Neuronal stem cell (in vitro differentiated cells): ENCODE data around the gene SERPINA12.
A peak's percentile ranks its signal among the peaks of the same experiment; 100 is the strongest.

Experiments
- DNase-seq: peaks from one replicate; pipeline ENCODE4 v3.0.0-alpha.2; 2013; ENCODE audit warnings: low spot score
- H2AFZ ChIP-seq: one replicate; pipeline ENCODE4 v1.6.1; 2013; ENCODE audit warnings: mild to moderate bottlenecking, low read length, inconsistent platforms
- H2AK5ac ChIP-seq: 2 replicates; pipeline ENCODE4 v1.6.1; 2013; ENCODE audit warnings: low read depth, mild to moderate bottlenecking, inconsistent platforms, low read length, moderate library complexity, mixed read lengths
- H2BK120ac ChIP-seq: 2 replicates; pipeline ENCODE4 v1.6.1; 2013; ENCODE audit warnings: low read depth, mild to moderate bottlenecking, inconsistent platforms, low read length, moderate library complexity, mixed read lengths
- H2BK12ac ChIP-seq: one replicate; pipeline ENCODE4 v1.6.1; 2013; ENCODE audit warnings: low read length, inconsistent platforms
- H2BK15ac ChIP-seq: 2 replicates; pipeline ENCODE4 v1.6.1; 2013; ENCODE audit warnings: mild to moderate bottlenecking, low read length, inconsistent platforms, mixed read lengths
- H2BK5ac ChIP-seq: one replicate; pipeline ENCODE4 v1.6.1; 2013; ENCODE audit warnings: inconsistent platforms, mild to moderate bottlenecking, low read length, moderate library complexity
- H3K14ac ChIP-seq: one replicate; pipeline ENCODE4 v1.6.1; 2013; ENCODE audit warnings: low read length, inconsistent platforms
- H3K18ac ChIP-seq: 2 replicates; pipeline ENCODE4 v1.6.1; 2013; ENCODE audit warnings: low read length, inconsistent platforms
- H3K23ac ChIP-seq: 2 replicates; pipeline ENCODE4 v1.6.1; 2013; ENCODE audit warnings: low read depth, mild to moderate bottlenecking, mixed read lengths, low read length, inconsistent platforms; ENCODE audit not compliant: poor library complexity
- H3K27ac ChIP-seq: replicated peaks from 3 replicates; pipeline ENCODE4 v1.5.1; 2013; ENCODE audit warnings: low read length, inconsistent platforms
- H3K27me3 ChIP-seq, 3 experiments: 2 replicates each; pipeline ENCODE4 v1.6.1; 2013; ENCODE audit warnings: low read length in 3 of 3, mild to moderate bottlenecking in 2 of 3, inconsistent platforms in 1 of 3, low read depth in 1 of 3, mixed read lengths in 1 of 3, moderate library complexity in 1 of 3; ENCODE audit not compliant: control insufficient read depth in 3 of 3, insufficient read depth in 3 of 3
- H3K36me3 ChIP-seq, 2 donors: replicated peaks in 1 of 2; 2 replicates each; pipeline ENCODE4 v1.6.1; 2013; ENCODE audit warnings: low read length in 2 of 2; ENCODE audit not compliant: control insufficient read depth in 2 of 2, insufficient read depth in 2 of 2
- H3K4ac ChIP-seq: 2 replicates; pipeline ENCODE4 v1.6.1; 2013; ENCODE audit warnings: inconsistent platforms, mild to moderate bottlenecking, low read length, moderate library complexity
- H3K4me1 ChIP-seq, 2 donors: 1 replicate in 1 of 2; 2 replicates in 1 of 2; pipeline ENCODE4 v1.6.1; 2013; ENCODE audit warnings: low read length in 2 of 2, low read depth in 1 of 2; ENCODE audit not compliant: control insufficient read depth in 2 of 2, insufficient read depth in 1 of 2
- H3K4me2 ChIP-seq: one replicate; pipeline ENCODE4 v1.6.1; 2013; ENCODE audit warnings: mild to moderate bottlenecking, low read length, inconsistent platforms; ENCODE audit not compliant: insufficient read depth, poor library complexity, severe bottlenecking
- H3K4me3 ChIP-seq, 2 donors: 2 replicates each; pipeline ENCODE4 v1.5.1; 2013; ENCODE audit warnings: low read length in 2 of 2, mild to moderate bottlenecking in 2 of 2, inconsistent platforms in 1 of 2, moderate library complexity in 1 of 2
- H3K79me1 ChIP-seq: one replicate; pipeline ENCODE4 v1.6.1; 2013; ENCODE audit warnings: low read depth, mild to moderate bottlenecking, inconsistent platforms, low read length, moderate library complexity
- H3K9ac ChIP-seq: one replicate; pipeline ENCODE4 v1.6.1; 2013; ENCODE audit warnings: mild to moderate bottlenecking, low read depth, low read length, inconsistent platforms; ENCODE audit not compliant: poor library complexity
- H3K9me3 ChIP-seq, 2 donors: replicated peaks in 1 of 2; 2 replicates each; pipeline versions ENCODE3 to v1.6.1; 2013; ENCODE audit warnings: low read length in 2 of 2, mild to moderate bottlenecking in 2 of 2, inconsistent platforms in 1 of 2, low read depth in 1 of 2, mixed read lengths in 1 of 2, moderate library complexity in 1 of 2; ENCODE audit not compliant: control insufficient read depth in 2 of 2, insufficient read depth in 1 of 2
- H4K8ac ChIP-seq: one replicate; pipeline ENCODE4 v1.6.1; 2013; ENCODE audit warnings: low read depth, mild to moderate bottlenecking, inconsistent platforms, low read length, moderate library complexity
- H4K91ac ChIP-seq: one replicate; pipeline ENCODE4 v1.6.1; 2013; ENCODE audit warnings: low read length, low read depth, mild to moderate bottlenecking, inconsistent platforms; ENCODE audit not compliant: poor library complexity
- WGBS, 2 donors: extraction: QIAGEN DNeasy Blood & Tissue Kit; methylation state at CpG; one replicate each; pipeline ENCODE4 v1.1.7; 2013; ENCODE audit warnings: missing lambda C conversion rate in 2 of 2, mixed read lengths in 1 of 2; ENCODE audit not compliant: insufficient read length in 2 of 2, insufficient replicate concordance in 1 of 2; ENCODE audit errors: extremely low coverage in 2 of 2; 5-methylcytosine and 5-hydroxymethylcytosine counted together

Gene SERPINA12

GRCh38 chr14:94491511-94491910 is 17.8 kb downstream of the SERPINA12 start:
- H2BK5ac ChIP-seq, result no peak overlapping the region
- no peaks in the 10 kb centered on the region for H3K9me3 ChIP-seq
- no peak overlapping the region for H3K23ac ChIP-seq
- H3K27ac ChIP-seq, result no peak overlapping the region
- H4K8ac ChIP-seq, result no peak overlapping the region
- H3K18ac ChIP-seq, result no peak overlapping the region
- H2AK5ac ChIP-seq, result no peak overlapping the region
- no peak overlapping the region for H2BK120ac ChIP-seq
- H3K4me1 ChIP-seq, result peaks cover 0 to 5% of the 10 kb centered on the region in 2 donors
- no peak overlapping the region for H3K4me3 ChIP-seq
- no peak overlapping the region for H2BK12ac ChIP-seq
- H4K91ac ChIP-seq, result no peak overlapping the region
- H3K4ac ChIP-seq, result no peak overlapping the region
- H3K27me3 ChIP-seq, result no peaks in the 10 kb centered on the region
- no peak for DNase-seq
- no peak overlapping the region for H3K9ac ChIP-seq
- no peak overlapping the region for H3K14ac ChIP-seq
- H3K79me1 ChIP-seq, result no peaks in the 10 kb centered on the region
- WGBS, 2 donors, result no CpG with 5 or more reads among the region's 4 CpGs
- no peak overlapping the region for H2BK15ac ChIP-seq
- no peak overlapping the region for H3K4me2 ChIP-seq
- no peaks in the 10 kb centered on the region for H3K36me3 ChIP-seq
- no peak overlapping the region for H2AFZ ChIP-seq

- H2BK5ac ChIP-seq, result no peak overlapping the region
- H3K4ac ChIP-seq, result no peak overlapping the region
- H2AK5ac ChIP-seq, result no peak overlapping the region
- no peak overlapping the region for H3K23ac ChIP-seq
- H3K4me3 ChIP-seq, result no peak overlapping the region
- no peak overlapping the region for H4K8ac ChIP-seq
- no peak overlapping the region for H2BK120ac ChIP-seq
- no CpG with 5 or more reads among the region's 11 CpGs for WGBS, 2 donors
- H3K4me2 ChIP-seq, result no peak overlapping the region
- peaks cover 0 to 9% of the 10 kb centered on the region in 2 donors for H3K4me1 ChIP-seq
- H3K36me3 ChIP-seq, result no peaks in the 10 kb centered on the region
- H3K14ac ChIP-seq, result no peak overlapping the region
- H2BK12ac ChIP-seq, result no peak overlapping the region
- no peak overlapping the region for H2AFZ ChIP-seq
- no peaks in the 10 kb centered on the region for H3K9me3 ChIP-seq
- H3K18ac ChIP-seq, result no peak overlapping the region
- no peaks in the 10 kb centered on the region for H3K27me3 ChIP-seq
- no peak overlapping the region for H4K91ac ChIP-seq
- H3K79me1 ChIP-seq, result no peaks in the 10 kb centered on the region
- no peak overlapping the region for H2BK15ac ChIP-seq
- no peak for DNase-seq
- no peak overlapping the region for H3K27ac ChIP-seq
- H3K9ac ChIP-seq, result no peak overlapping the region
Observed at GRCh38 chr14:94489336-94489735, 19.9 kb downstream of the SERPINA12 start.

- H3K79me1 ChIP-seq, result no peaks in the 10 kb centered on the region
- no peak overlapping the region for H2BK15ac ChIP-seq
- no peak overlapping the region for H3K4me3 ChIP-seq
- no peak overlapping the region for H3K23ac ChIP-seq
- H3K14ac ChIP-seq, result no peak overlapping the region
- WGBS, 2 donors, result no CpG with 5 or more reads among the region's 5 CpGs
- H2AFZ ChIP-seq, result peak overlapping the region; percentile 75
- no peaks in the 10 kb centered on the region for H3K27me3 ChIP-seq
- no peak overlapping the region for H2AK5ac ChIP-seq
- H3K9me3 ChIP-seq, result no peaks in the 10 kb centered on the region
- no peaks in the 10 kb centered on the region for H3K36me3 ChIP-seq
- no peak overlapping the region for H4K8ac ChIP-seq
- no peak overlapping the region for H2BK5ac ChIP-seq
- no peak overlapping the region for H3K4ac ChIP-seq
- peak overlapping the region; percentile 22 for H3K4me2 ChIP-seq
- H2BK120ac ChIP-seq, result no peak overlapping the region
- no peak overlapping the region for H3K18ac ChIP-seq
- H3K4me1 ChIP-seq, result peaks cover 0 to 7% of the 10 kb centered on the region in 2 donors
- H3K9ac ChIP-seq, result no peak overlapping the region
- H4K91ac ChIP-seq, result no peak overlapping the region
- no peak overlapping the region for H3K27ac ChIP-seq
- DNase-seq, result no peak
- no peak overlapping the region for H2BK12ac ChIP-seq
Observed at GRCh38 chr14:94486883-94487282, 22.4 kb downstream of the SERPINA12 start.

- Histone ChIP-seq H3K23ac (no peak overlapping the region), H3K27ac (no peak overlapping the region), H2AFZ (peak overlapping the region; percentile 75), H3K4me3 (peak overlapping the region in 1 of 2 donors; percentile 70), H3K4me1 (peaks cover 0 to 6% of the 10 kb centered on the region in 2 donors), H2BK12ac (no peak overlapping the region), H3K18ac (peak overlapping the region; percentile 94), H2BK5ac (no peak overlapping the region), H3K14ac (no peak overlapping the region), H3K9me3 (no peaks in the 10 kb centered on the region), H3K79me1 (no peaks in the 10 kb centered on the region), H2AK5ac (peak overlapping the region; percentile 18), H3K4ac (no peak overlapping the region), H3K27me3 (no peaks in the 10 kb centered on the region), H4K91ac (no peak overlapping the region), H3K36me3 (no peaks in the 10 kb centered on the region), H3K9ac (no peak overlapping the region), H2BK15ac (no peak overlapping the region), H4K8ac (no peak overlapping the region), H3K4me2 (peak overlapping the region; percentile 44), H2BK120ac (no peak overlapping the region)
- peak; percentile 76 for DNase-seq
- no CpG with 5 or more reads among the region's 26 CpGs for WGBS, 2 donors
Observed at GRCh38 chr14:94485944-94486841, 23.1 kb downstream of the SERPINA12 start.
